Esophagus muscularis mucosa (tissue), 4 donors: ENCODE results near the gene FOXF2.

ENCODE experiments used
- CTCF ChIP-seq, 3 experiments: fragments of 200-600 bp in 2 of 3; fragments of 450-650 bp in 1 of 3; sonication (generic) in 2 of 3; IDR thresholded peaks; one replicate each; pipeline ENCODE4 v1.5.1; 2017 to 2019; ENCODE audit warnings: antibody characterized with exemption in 3 of 3, mild to moderate bottlenecking in 2 of 3, moderate library complexity in 1 of 3
- EP300 ChIP-seq: sonication (generic); formaldehyde crosslinking; IDR thresholded peaks from one replicate; pipeline ENCODE4 v1.6.1; 2017; ENCODE audit warnings: antibody characterized with exemption
- POLR2A ChIP-seq: fragments of 450-650 bp; IDR thresholded peaks from one replicate; pipeline ENCODE4 v1.6.1; 2017; ENCODE audit warnings: antibody characterized with exemption, moderate library complexity, mild to moderate bottlenecking, low read depth
- POLR2AphosphoS5 ChIP-seq, 2 donors: sonication (generic); formaldehyde crosslinking; IDR thresholded peaks; one replicate each; pipeline ENCODE4 v1.6.1; 2017; ENCODE audit warnings: antibody characterized with exemption in 2 of 2

GRCh38 chr6:1382883-1383728, 6.3 kb upstream of the FOXF2 start:
- TF ChIP-seq POLR2AphosphoS5 (IDR thresholded peaks at IDR 0.05) = no peak
- no peak for TF ChIP-seq CTCF (IDR thresholded peaks at IDR 0.05)
- TF ChIP-seq POLR2A = no peak
- no peak for TF ChIP-seq EP300
